ENCODE data around the gene XRCC1. TPM values are rescaled to one million over a fixed set of nuclear protein-coding genes. Genes with fewer than 3 reads are reported as not detected.

XRCC1 gene
- total RNA-seq, 1 experiment from 2014 or later, result 38.0 TPM

DNA sequence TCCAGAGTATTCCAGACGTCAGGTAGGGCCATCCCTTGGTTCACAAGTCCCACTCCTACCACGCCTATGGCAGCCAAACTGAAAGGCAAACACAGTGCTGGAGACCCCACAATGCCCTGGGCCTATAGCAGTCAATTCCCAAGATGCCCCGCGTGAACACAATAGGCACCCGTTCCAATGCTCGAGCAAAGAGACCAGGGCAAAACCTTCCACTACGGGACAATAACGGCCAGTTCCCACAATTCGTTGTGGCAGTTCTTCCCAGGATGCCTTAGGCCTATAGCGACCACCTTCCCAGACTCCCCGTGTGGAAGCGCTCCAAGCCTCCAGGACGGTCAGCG lies 43.6 kb upstream of the XRCC1 start:
- H2AK5ac ChIP-seq (ENCODE audit: insufficient read length, low read length), result no peak overlapping the region
- Mint-ChIP-seq H3K27ac (peak overlapping the region; percentile 97 to 99 (median 98)), H3K27me3 (ENCODE audit: low read depth) (no peaks in the 10 kb centered on the region), H3K4me1 (peaks cover 16 to 28% of the 10 kb centered on the region in 2 experiments), H3K36me3 (ENCODE audit: insufficient read depth in 1 of 3, low read depth in 3 of 3) (peaks cover 8 to 16% (median 11%) of the 10 kb centered on the region in 3 experiments), H3K9me3 (no peaks in the 10 kb centered on the region; a peak in 2 of 5 replicates), H3K4me3 (peak overlapping the region; percentile 83 to 87)
- peak overlapping the region; percentile 75 for H3K4me2 ChIP-seq (ENCODE audit: insufficient read depth, insufficient read length, low read length)
- H2BK20ac ChIP-seq (ENCODE audit: low read depth, low read length, poor library complexity, severe bottlenecking), result no peak overlapping the region
- H4K20me1 ChIP-seq (ENCODE audit: control insufficient read depth, insufficient read depth, insufficient read length), result no peaks in the 10 kb centered on the region
- no peak for DNase-seq
- no peak overlapping the region for H2BK15ac ChIP-seq (ENCODE audit: low read depth, low read length)
- no peak overlapping the region for H4K8ac ChIP-seq (replicated peaks; ENCODE audit: insufficient read length, low read depth, low read length)
- H3K9ac ChIP-seq (ENCODE audit: extremely low read depth, insufficient read length, low read length), result peak overlapping the region; percentile 79
- no peak overlapping the region for H2AFZ ChIP-seq (ENCODE audit: low read length)
- H3K27ac ChIP-seq (ENCODE audit: insufficient read length, low read depth, low read length), result peak overlapping the region; percentile 63
- H3K14ac ChIP-seq (ENCODE audit: insufficient read depth, low read length), result peak overlapping the region; percentile 97; the same call in 1 of the 2 replicates
- H3K4ac ChIP-seq (ENCODE audit: low read depth, low read length), result no peak overlapping the region
- peak overlapping the region; percentile 98 for H3K18ac ChIP-seq (ENCODE audit: insufficient read length, low read depth, low read length)
- H2BK5ac ChIP-seq (ENCODE audit: insufficient read length, low read length), result no peak overlapping the region
- H3K56ac ChIP-seq (ENCODE audit: insufficient read length, low read depth, low read length), result no peak overlapping the region
- no peak overlapping the region for H4K91ac ChIP-seq (ENCODE audit: insufficient read length, low read depth, low read length)
- no peaks in the 10 kb centered on the region for H3K79me1 ChIP-seq (ENCODE audit: insufficient read depth, low read depth, low read length, poor library complexity, severe bottlenecking)
- no peak overlapping the region for H3K23ac ChIP-seq (ENCODE audit: insufficient read length, low read depth, low read length)
- peaks cover 14% of the 10 kb centered on the region for H3K23me2 ChIP-seq (ENCODE audit: insufficient read length, low read depth, low read length, poor library complexity, severe bottlenecking)
- H2BK12ac ChIP-seq (ENCODE audit: insufficient read length, low read depth, low read length), result no peak overlapping the region
- no peaks in the 10 kb centered on the region; the same call in 1 of the 2 replicates for H3K4me1 ChIP-seq (ENCODE audit: insufficient read depth, low read length)
- no CpG with 5 or more reads among the region's 14 CpGs for WGBS (ENCODE audit: extremely low coverage, insufficient read length, low lambda C conversion rate)
- no peaks in the 10 kb centered on the region for H3K9me3 ChIP-seq (ENCODE audit: control insufficient read depth, low read depth, low read length)
- H3K27me3 ChIP-seq (ENCODE audit: insufficient read depth, low read length), result no peaks in the 10 kb centered on the region
- H3K79me2 ChIP-seq (ENCODE audit: insufficient read depth, low read length), result no peaks in the 10 kb centered on the region
- H4K5ac ChIP-seq (ENCODE audit: insufficient read length, low read depth, low read length), result peak overlapping the region; percentile 7
- H3T11ph ChIP-seq (ENCODE audit: low read length), result no peak overlapping the region
- H2BK120ac ChIP-seq (ENCODE audit: low read depth, low read length, poor library complexity, severe bottlenecking), result no peak overlapping the region
- TF ChIP-seq, protein P1, sequence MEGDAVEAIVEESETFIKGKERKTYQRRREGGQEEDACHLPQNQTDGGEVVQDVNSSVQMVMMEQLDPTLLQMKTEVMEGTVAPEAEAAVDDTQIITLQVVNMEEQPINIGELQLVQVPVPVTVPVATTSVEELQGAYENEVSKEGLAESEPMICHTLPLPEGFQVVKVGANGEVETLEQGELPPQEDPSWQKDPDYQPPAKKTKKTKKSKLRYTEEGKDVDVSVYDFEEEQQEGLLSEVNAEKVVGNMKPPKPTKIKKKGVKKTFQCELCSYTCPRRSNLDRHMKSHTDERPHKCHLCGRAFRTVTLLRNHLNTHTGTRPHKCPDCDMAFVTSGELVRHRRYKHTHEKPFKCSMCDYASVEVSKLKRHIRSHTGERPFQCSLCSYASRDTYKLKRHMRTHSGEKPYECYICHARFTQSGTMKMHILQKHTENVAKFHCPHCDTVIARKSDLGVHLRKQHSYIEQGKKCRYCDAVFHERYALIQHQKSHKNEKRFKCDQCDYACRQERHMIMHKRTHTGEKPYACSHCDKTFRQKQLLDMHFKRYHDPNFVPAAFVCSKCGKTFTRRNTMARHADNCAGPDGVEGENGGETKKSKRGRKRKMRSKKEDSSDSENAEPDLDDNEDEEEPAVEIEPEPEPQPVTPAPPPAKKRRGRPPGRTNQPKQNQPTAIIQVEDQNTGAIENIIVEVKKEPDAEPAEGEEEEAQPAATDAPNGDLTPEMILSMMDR (conservative IDR thresholded peaks at IDR 0.05), result no peak

Measured in H9 (cell line).